HG03025 (cell line): ENCODE results near the gene XCL1.
"Not testable (repeated sequence)": the region's sequence is repeated elsewhere in the genome, so short reads cannot be mapped to it uniquely, and the experiment has no call there.

Experiments
- ATAC-seq: cut with Tn5 transposase; IDR thresholded peaks from one replicate; pipeline ENCODE4 v1.9.1; 2021; ENCODE audit warnings: mild to moderate bottlenecking, moderate library complexity; ENCODE audit not compliant: unreplicated experiment, low FRiP score

XCL1 gene

GRCh38 chr1:168567007-168567406 lies 9.4 kb upstream of the XCL1 start:
- no peak for ATAC-seq

- ATAC-seq, result no peak
Measured at GRCh38 chr1:168567568-168567967, 8.8 kb upstream of the XCL1 start.

GRCh38 chr1:168568346-168568745 lies 8.1 kb upstream of the XCL1 start:
- no peak for ATAC-seq

GRCh38 chr1:168570652-168571051 lies 5.8 kb upstream of the XCL1 start:
- no peak for ATAC-seq

GRCh38 chr1:168572633-168573032 lies 3.8 kb upstream of the XCL1 start:
- no peak for ATAC-seq

- ATAC-seq, result not testable (repeated sequence)
Measured at GRCh38 chr1:168574234-168574633, 2.2 kb upstream of the XCL1 start.

GRCh38 chr1:168578531-168579185 lies 2.3 kb downstream of the XCL1 start:
- ATAC-seq, result not testable (repeated sequence)

- ATAC-seq, result not testable (repeated sequence)
Measured at GRCh38 chr1:168580290-168580689, 3.9 kb downstream of the XCL1 start.

- not testable (repeated sequence) for ATAC-seq
Measured at GRCh38 chr1:168580991-168581390, 4.6 kb downstream of the XCL1 start.

GRCh38 chr1:168581817-168582572 lies 5.6 kb downstream of the XCL1 start:
- no peak for ATAC-seq

GRCh38 chr1:168582688-168583336 lies 6.4 kb downstream of the XCL1 start:
- ATAC-seq, result no peak

- no peak for ATAC-seq
Measured at GRCh38 chr1:168583571-168583970, 7.2 kb downstream of the XCL1 start.

- no peak for ATAC-seq
Measured at GRCh38 chr1:168585191-168585590, 8.8 kb downstream of the XCL1 start.

- ATAC-seq, result no peak
Measured at GRCh38 chr1:168585937-168586336, 9.5 kb downstream of the XCL1 start.

- no peak for ATAC-seq
Measured at GRCh38 chr1:168589167-168589566, 12.8 kb downstream of the XCL1 start.

- no peak for ATAC-seq
Measured at GRCh38 chr1:168591066-168591465, 14.7 kb downstream of the XCL1 start.

GRCh38 chr1:168591641-168592250 lies 15.3 kb downstream of the XCL1 start:
- ATAC-seq, result no peak

- ATAC-seq, result not testable (repeated sequence)
Measured at GRCh38 chr1:168595403-168595802, 19.0 kb downstream of the XCL1 start.

GRCh38 chr1:168598125-168598524 lies 21.7 kb downstream of the XCL1 start:
- no peak for ATAC-seq

- ATAC-seq, result no peak
Measured at GRCh38 chr1:168598892-168599291, 22.5 kb downstream of the XCL1 start.

- no peak for ATAC-seq
Measured at GRCh38 chr1:168599641-168600040, 23.2 kb downstream of the XCL1 start.
